Mesendoderm (in vitro differentiated cells): Measurements from ENCODE around the gene NFIA.
"Not testable (repeated sequence)": the region's sequence is repeated elsewhere in the genome, so short reads cannot be mapped to it uniquely, and the experiment has no call there.

ENCODE experiments used
- DNase-seq: peaks from one replicate; pipeline ENCODE4 v3.0.0; 2013
- H2AK5ac ChIP-seq: 2 replicates; pipeline ENCODE4 v1.6.1; 2013; ENCODE audit warnings: low read length, inconsistent platforms
- H2BK120ac ChIP-seq: 2 replicates; pipeline ENCODE4 v1.6.1; 2013; ENCODE audit warnings: low read depth, mild to moderate bottlenecking, low read length, moderate library complexity, mixed read lengths
- H2BK15ac ChIP-seq: replicated peaks from 2 replicates; pipeline ENCODE4 v1.6.1; 2013; ENCODE audit warnings: low read depth, mild to moderate bottlenecking, moderate library complexity
- H2BK5ac ChIP-seq: 2 replicates; pipeline ENCODE4 v1.6.1; 2013; ENCODE audit warnings: low read length, inconsistent platforms
- H3K18ac ChIP-seq: 2 replicates; pipeline ENCODE4 v1.6.1; 2013; ENCODE audit warnings: mild to moderate bottlenecking, low read length, mixed read lengths
- H3K23ac ChIP-seq: one replicate; pipeline ENCODE4 v1.6.1; 2013; ENCODE audit warnings: low read length
- H3K27ac ChIP-seq: 2 replicates; pipeline ENCODE4 v1.5.1; 2013; ENCODE audit warnings: low read depth, mild to moderate bottlenecking, inconsistent platforms, low read length, moderate library complexity
- H3K27me3 ChIP-seq: 2 replicates; pipeline ENCODE4 v1.6.1; 2013; ENCODE audit warnings: low read length, control low read depth, mild to moderate bottlenecking, inconsistent platforms; ENCODE audit not compliant: insufficient read depth, poor library complexity
- H3K36me3 ChIP-seq: 2 replicates; pipeline ENCODE4 v1.6.1; 2013; ENCODE audit warnings: low read length, inconsistent platforms; ENCODE audit not compliant: control insufficient read depth, insufficient read depth
- H3K4ac ChIP-seq: one replicate; pipeline ENCODE4 v1.6.1; 2013; ENCODE audit warnings: low read depth, mild to moderate bottlenecking, low read length, moderate library complexity
- H3K4me1 ChIP-seq: 2 replicates; pipeline ENCODE4 v1.6.1; 2013; ENCODE audit warnings: low read depth, low read length, inconsistent platforms; ENCODE audit not compliant: control insufficient read depth
- H3K4me2 ChIP-seq: 2 replicates; pipeline ENCODE4 v1.6.1; 2013; ENCODE audit warnings: low read length
- H3K4me3 ChIP-seq: 2 replicates; pipeline ENCODE4 v1.5.1; 2013; ENCODE audit warnings: mild to moderate bottlenecking, low read length
- H3K56ac ChIP-seq: one replicate; pipeline ENCODE4 v1.6.1; 2013; ENCODE audit warnings: low read length
- H3K79me1 ChIP-seq: 2 replicates; pipeline ENCODE4 v1.6.1; 2013; ENCODE audit warnings: low read length, inconsistent platforms
- H3K79me2 ChIP-seq: 2 replicates; pipeline ENCODE4 v1.6.1; 2013; ENCODE audit warnings: mild to moderate bottlenecking, low read length; ENCODE audit not compliant: control insufficient read depth, insufficient read depth
- H3K9ac ChIP-seq: 2 replicates; pipeline ENCODE4 v1.6.1; 2013; ENCODE audit warnings: low read length, inconsistent platforms
- H4K5ac ChIP-seq: one replicate; pipeline ENCODE4 v1.6.1; 2013; ENCODE audit warnings: low read length
- H4K8ac ChIP-seq: one replicate; pipeline ENCODE4 v1.6.1; 2013; ENCODE audit warnings: low read depth, mild to moderate bottlenecking, control low read depth, low read length, moderate library complexity
- WGBS: extraction: QIAGEN DNeasy Blood & Tissue Kit; methylation state at CpG from one replicate; pipeline ENCODE4 v1.1.7; 2013; ENCODE audit warnings: low lambda C conversion rate, missing lambda C conversion rate; ENCODE audit not compliant: insufficient coverage; ENCODE audit errors: extremely low coverage; 5-methylcytosine and 5-hydroxymethylcytosine counted together

Gene NFIA

GRCh38 chr1:61460191-61460590, 377.8 kb downstream of the NFIA start:
- Histone ChIP-seq H3K18ac (no peak overlapping the region), H3K23ac (no peak overlapping the region), H3K27ac (no peak overlapping the region), H2BK5ac (no peak overlapping the region), H3K9ac (no peak overlapping the region), H3K36me3 (no peaks in the 10 kb centered on the region), H3K4me3 (no peak overlapping the region), H3K4me2 (no peak overlapping the region), H3K79me1 (no peaks in the 10 kb centered on the region), H2BK120ac (no peak overlapping the region), H4K5ac (no peak overlapping the region), H2BK15ac (no peak overlapping the region), H3K27me3 (no peaks in the 10 kb centered on the region), H2AK5ac (no peak overlapping the region), H4K8ac (no peak overlapping the region), H3K79me2 (no peaks in the 10 kb centered on the region), H3K4ac (no peak overlapping the region), H3K4me1 (peaks cover 8% of the 10 kb centered on the region), H3K56ac (no peak overlapping the region)
- no peak for DNase-seq
- WGBS = no CpG with 5 or more reads among the region's 6 CpGs

- H3K4me2 ChIP-seq = no peak overlapping the region
- H4K5ac ChIP-seq = no peak overlapping the region
- H3K56ac ChIP-seq = no peak overlapping the region
- H3K27ac ChIP-seq = no peak overlapping the region
- no peak overlapping the region for H3K4ac ChIP-seq
- no peaks in the 10 kb centered on the region for H3K79me2 ChIP-seq
- H2AK5ac ChIP-seq = no peak overlapping the region
- no CpG with 5 or more reads among the region's 14 CpGs for WGBS
- no peaks in the 10 kb centered on the region for H3K36me3 ChIP-seq
- no peaks in the 10 kb centered on the region for H3K79me1 ChIP-seq
- H3K27me3 ChIP-seq = no peaks in the 10 kb centered on the region
- H3K4me3 ChIP-seq = no peak overlapping the region
- H3K18ac ChIP-seq = no peak overlapping the region
- H2BK120ac ChIP-seq = no peak overlapping the region
- peak; percentile 41 for DNase-seq
- no peak overlapping the region for H3K23ac ChIP-seq
- no peak overlapping the region for H4K8ac ChIP-seq
- H2BK15ac ChIP-seq = no peak overlapping the region
- peaks cover 8% of the 10 kb centered on the region for H3K4me1 ChIP-seq
- H3K9ac ChIP-seq = no peak overlapping the region
- no peak overlapping the region for H2BK5ac ChIP-seq
Measured at GRCh38 chr1:61461406-61462384, 379.3 kb downstream of the NFIA start.

DNA sequence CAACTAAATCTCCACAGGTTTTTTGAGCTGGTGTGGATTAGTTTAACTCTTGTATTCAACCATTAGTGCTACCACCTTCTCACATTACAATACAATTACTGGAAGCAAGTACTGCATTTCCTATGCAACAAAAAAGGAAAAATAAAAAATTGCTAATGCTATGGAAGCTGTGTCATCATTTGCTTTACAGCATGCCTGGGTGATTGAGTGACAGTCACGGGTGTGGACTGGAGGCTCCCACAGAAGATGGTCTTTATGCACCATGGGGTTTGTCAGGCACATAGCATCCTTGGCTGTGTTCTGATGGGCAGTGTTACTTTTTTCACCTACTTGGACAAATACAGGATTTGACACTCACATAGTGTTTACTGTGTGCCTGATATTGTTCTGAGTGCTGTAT, 380.3 kb downstream of the NFIA start:
- H2BK15ac ChIP-seq = no peak overlapping the region
- no peak overlapping the region for H4K5ac ChIP-seq
- no peak overlapping the region for H3K9ac ChIP-seq
- H2AK5ac ChIP-seq = no peak overlapping the region
- no peaks in the 10 kb centered on the region for H3K36me3 ChIP-seq
- WGBS = no CpG with 5 or more reads among the region's 1 CpG
- no peak overlapping the region for H3K4me3 ChIP-seq
- H3K4me1 ChIP-seq = peaks cover 8% of the 10 kb centered on the region
- H3K27ac ChIP-seq = no peak overlapping the region
- H3K4ac ChIP-seq = no peak overlapping the region
- H2BK5ac ChIP-seq = no peak overlapping the region
- DNase-seq = no peak
- no peak overlapping the region for H3K56ac ChIP-seq
- H3K27me3 ChIP-seq = no peaks in the 10 kb centered on the region
- no peak overlapping the region for H2BK120ac ChIP-seq
- H3K79me1 ChIP-seq = no peaks in the 10 kb centered on the region
- no peak overlapping the region for H3K23ac ChIP-seq
- H3K4me2 ChIP-seq = no peak overlapping the region
- H4K8ac ChIP-seq = no peak overlapping the region
- no peak overlapping the region for H3K18ac ChIP-seq
- no peaks in the 10 kb centered on the region for H3K79me2 ChIP-seq

DNA sequence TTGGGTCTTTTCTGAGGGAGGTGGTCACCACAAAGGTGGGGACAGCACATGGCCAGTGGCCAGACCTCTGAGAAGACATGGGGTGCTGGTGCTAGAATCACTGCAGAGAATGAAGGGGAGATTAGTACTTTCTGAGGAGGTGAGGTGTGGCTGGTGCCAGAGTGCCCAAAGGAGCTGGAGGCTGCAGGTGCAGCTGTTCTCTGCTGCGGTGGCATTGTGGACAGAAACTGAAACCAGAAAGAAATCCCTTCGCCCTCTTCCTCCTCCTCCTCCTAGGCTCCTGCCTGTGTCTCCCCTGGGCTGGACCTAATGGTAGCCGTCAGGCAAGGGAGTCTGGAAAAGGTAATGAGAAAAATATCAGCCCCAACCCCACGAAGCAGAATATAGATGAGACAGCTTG, 380.9 kb downstream of the NFIA start:
- Histone ChIP-seq H3K9ac (no peak overlapping the region), H3K4ac (no peak overlapping the region), H3K27me3 (no peaks in the 10 kb centered on the region), H3K4me3 (no peak overlapping the region), H2BK120ac (no peak overlapping the region), H2AK5ac (no peak overlapping the region), H3K56ac (no peak overlapping the region), H4K5ac (no peak overlapping the region), H3K23ac (no peak overlapping the region), H3K36me3 (no peaks in the 10 kb centered on the region), H3K79me2 (no peaks in the 10 kb centered on the region), H2BK15ac (no peak overlapping the region), H3K4me2 (no peak overlapping the region), H3K79me1 (no peaks in the 10 kb centered on the region), H3K18ac (no peak overlapping the region), H2BK5ac (no peak overlapping the region), H4K8ac (no peak overlapping the region), H3K27ac (no peak overlapping the region), H3K4me1 (peaks cover 8% of the 10 kb centered on the region)
- WGBS = no CpG with 5 or more reads among the region's 4 CpGs
- DNase-seq = no peak

- not testable (repeated sequence) for H3K4me1 ChIP-seq, H3K79me2 ChIP-seq, H3K4me2 ChIP-seq, H3K27ac ChIP-seq, H3K23ac ChIP-seq, H2BK120ac ChIP-seq, H2BK5ac ChIP-seq, DNase-seq, H4K8ac ChIP-seq, H2AK5ac ChIP-seq, H3K27me3 ChIP-seq, H3K4me3 ChIP-seq, H4K5ac ChIP-seq, H2BK15ac ChIP-seq, H3K9ac ChIP-seq, H3K56ac ChIP-seq, H3K4ac ChIP-seq, H3K18ac ChIP-seq, H3K36me3 ChIP-seq, H3K79me1 ChIP-seq
- whole genome bisulfite sequencing = no CpG with 5 or more reads among the region's 5 CpGs
Measured at GRCh38 chr1:61467836-61468235, 385.5 kb downstream of the NFIA start.
